Neural cell (in vitro differentiated cells): Measurements from ENCODE around the gene LRRC8D. TPM values are rescaled to one million over a fixed set of nuclear protein-coding genes. Genes with fewer than 3 reads are reported as not detected.

Experiments used
- H2AFZ ChIP-seq: fragments of 200-600, 300-800 bp; sonication (generic), shearing (Covaris generic); 2 replicates; pipeline ENCODE4 v1.6.0; 2014; ENCODE audit warnings: low read depth, mild to moderate bottlenecking, antibody characterized with exemption, low read length, moderate library complexity
- H3F3A ChIP-seq: fragments of 200-600 bp; shearing (Covaris generic); 2 replicates; pipeline ENCODE4 v1.6.1; 2016; ENCODE audit warnings: mild to moderate bottlenecking, moderate library complexity, mixed read lengths, antibody characterized with exemption, low read length; ENCODE audit not compliant: insufficient read depth, poor library complexity, severe bottlenecking
- H3K27ac ChIP-seq: fragments of 200-600, 300-800 bp; sonication (generic), shearing (Covaris generic); 2 replicates; pipeline ENCODE4 v1.5.1; 2014; ENCODE audit warnings: mild to moderate bottlenecking, low read length, moderate library complexity
- H3K27me3 ChIP-seq: fragments of 300-800, 200-600 bp; sonication (generic), shearing (Covaris generic); 2 replicates; pipeline ENCODE4 v1.6.0; 2014; ENCODE audit warnings: mild to moderate bottlenecking, low read depth, low read length, moderate library complexity; ENCODE audit not compliant: insufficient read depth
- H3K36me3 ChIP-seq: fragments of 300-800, 200-600 bp; sonication (generic), shearing (Covaris generic); 2 replicates; pipeline ENCODE4 v1.5.1; 2014; ENCODE audit warnings: mild to moderate bottlenecking, antibody characterized with exemption, low read length, moderate library complexity; ENCODE audit not compliant: insufficient read depth
- H3K4me2 ChIP-seq: fragments of 300-800, 200-600 bp; sonication (generic), shearing (Covaris generic); 2 replicates; pipeline ENCODE4 v1.6.0; 2014; ENCODE audit warnings: mild to moderate bottlenecking, low read length
- H3K4me3 ChIP-seq: fragments of 300-800, 200-600 bp; sonication (generic), shearing (Covaris generic); 2 replicates; pipeline ENCODE4 v1.5.1; 2014; ENCODE audit warnings: mild to moderate bottlenecking, low read length, moderate library complexity
- H3K79me2 ChIP-seq: fragments of 200-600 bp; shearing (Covaris generic); replicated peaks from 2 replicates; pipeline ENCODE4 v1.6.0; 2014; ENCODE audit warnings: mild to moderate bottlenecking, low read length, moderate library complexity; ENCODE audit not compliant: insufficient read depth
- H3K9ac ChIP-seq: fragments of 300-800, 200-600 bp; sonication (generic), shearing (Covaris generic); 2 replicates; pipeline ENCODE4 v1.6.1; 2016; ENCODE audit warnings: mild to moderate bottlenecking, low read length, mixed read lengths
- H3K9me2 ChIP-seq: fragments of 200-600 bp; shearing (Covaris generic); 2 replicates; pipeline ENCODE4 v1.6.1; 2016; ENCODE audit warnings: mild to moderate bottlenecking, low read length, mixed read lengths; ENCODE audit not compliant: insufficient read depth
- H3K9me3 ChIP-seq: fragments of 200-600, 300-800 bp; sonication (generic), shearing (Covaris generic); 2 replicates; pipeline ENCODE4 v1.6.1; 2016; ENCODE audit warnings: mild to moderate bottlenecking, mixed run types, low read length, moderate library complexity, mixed read lengths
- H4K20me1 ChIP-seq: fragments of 200-600 bp; shearing (Covaris generic); 2 replicates; pipeline ENCODE4 v1.6.1; 2016; ENCODE audit warnings: mild to moderate bottlenecking, mixed run types; ENCODE audit not compliant: insufficient read depth
- CTCF ChIP-seq: fragments of 450-650 bp; IDR thresholded peaks from 2 replicates; pipeline ENCODE4 v1.5.1; 2014; ENCODE audit warnings: antibody characterized with exemption, mild to moderate bottlenecking, moderate library complexity; ENCODE audit not compliant: poor library complexity, severe bottlenecking
- EP300 ChIP-seq: fragments of 450-650 bp; conservative IDR thresholded peaks from 2 replicates; pipeline ENCODE4 v1.6.1; 2014; ENCODE audit warnings: antibody characterized with exemption, mild to moderate bottlenecking, moderate library complexity; ENCODE audit not compliant: poor library complexity, severe bottlenecking
- EZH2 ChIP-seq: fragments of 200-600, 300-800 bp; shearing (Covaris generic), sonication (generic); IDR thresholded peaks from 2 replicates; pipeline ENCODE4 v1.6.1; 2014; ENCODE audit warnings: antibody characterized with exemption, low read length, borderline replicate concordance, mild to moderate bottlenecking; ENCODE audit not compliant: insufficient read depth, poor library complexity, severe bottlenecking
- MXI1 ChIP-seq: fragments of 450-650 bp; conservative IDR thresholded peaks from 2 replicates; pipeline ENCODE4 v1.6.1; 2014; ENCODE audit warnings: antibody characterized with exemption, mild to moderate bottlenecking; ENCODE audit not compliant: poor library complexity, severe bottlenecking
- POLR2AphosphoS5 ChIP-seq: IDR thresholded peaks from 2 replicates; pipeline ENCODE4 v1.6.1; 2012
- RAD21 ChIP-seq: fragments of 450-650 bp; conservative IDR thresholded peaks from 2 replicates; pipeline ENCODE4 v1.6.1; 2014; ENCODE audit warnings: antibody characterized with exemption, mild to moderate bottlenecking, moderate library complexity
- REST ChIP-seq: IDR thresholded peaks from 2 replicates; pipeline ENCODE4 v1.6.1; 2012; ENCODE audit warnings: borderline replicate concordance
- SMC3 ChIP-seq: fragments of 450-650 bp; conservative IDR thresholded peaks from 2 replicates; pipeline ENCODE4 v1.6.1; 2014; ENCODE audit warnings: antibody characterized with exemption, mild to moderate bottlenecking, moderate library complexity; ENCODE audit not compliant: poor library complexity
- TAF1 ChIP-seq: IDR thresholded peaks from 2 replicates; pipeline ENCODE4 v1.6.1; 2012; ENCODE audit warnings: low read depth
- polyA plus RNA-seq: library from polyadenylated mRNA; depleted of rRNA; stranded (reverse); fragments of >200 nt; gene quantifications from 2 replicates; pipeline ENCODE4 v1.2.3, GENCODE V29; 2014

LRRC8D gene
- polyA plus RNA-seq, 1 donor from 2014 or later = 43.7 TPM

- H3K4me3 ChIP-seq = no peak overlapping the region
- no peaks in the 10 kb centered on the region for H3F3A ChIP-seq
- no peaks in the 10 kb centered on the region for H3K79me2 ChIP-seq
- no peak overlapping the region for H3K9ac ChIP-seq
- TF ChIP-seq TAF1 (no peak), EP300 (no peak)
- no peak overlapping the region for H2AFZ ChIP-seq
- H3K27ac ChIP-seq = no peak overlapping the region
- no peaks in the 10 kb centered on the region for H3K9me2 ChIP-seq
- H3K27me3 ChIP-seq = no peaks in the 10 kb centered on the region
- no peaks in the 10 kb centered on the region for H3K9me3 ChIP-seq
- H4K20me1 ChIP-seq = no peaks in the 10 kb centered on the region
- no peak overlapping the region for H3K4me2 ChIP-seq
- H3K36me3 ChIP-seq = no peaks in the 10 kb centered on the region
Measured at GRCh38 chr1:89966656-89967055, 145.8 kb downstream of the LRRC8D start.

GRCh38 chr1:89971600-89971999 lies 150.8 kb downstream of the LRRC8D start:
- Histone ChIP-seq H3K27ac (no peak overlapping the region), H2AFZ (no peak overlapping the region)

More at GRCh38 chr1:89971600-89971999, 150.8 kb downstream of the LRRC8D start:
- Histone ChIP-seq H3K4me3 (no peak overlapping the region), H3F3A (no peaks in the 10 kb centered on the region), H3K36me3 (no peaks in the 10 kb centered on the region), H3K9me2 (no peaks in the 10 kb centered on the region), H3K9ac (no peak overlapping the region), H3K79me2 (no peaks in the 10 kb centered on the region), H3K4me2 (no peak overlapping the region), H3K9me3 (no peaks in the 10 kb centered on the region), H4K20me1 (no peaks in the 10 kb centered on the region), H3K27me3 (no peaks in the 10 kb centered on the region)
- no peak for TF ChIP-seq RAD21
- TF ChIP-seq TAF1 = no peak
- TF ChIP-seq MXI1 = no peak
- no peak for TF ChIP-seq REST
- TF ChIP-seq POLR2AphosphoS5 = no peak
- no peak for TF ChIP-seq SMC3
- no peak for TF ChIP-seq EZH2
- no peak for TF ChIP-seq CTCF
- no peak for TF ChIP-seq EP300
